Hematopoietic multipotent progenitor cell treated with erythropoietin and hydrocortisone succinate and interleukin-3 and kit ligand, for 15 days (in vitro differentiated cells): ENCODE measurements around the gene DNAJC16.
"Not testable (repeated sequence)": the region's sequence is repeated elsewhere in the genome, so short reads cannot be mapped to it uniquely, and the experiment has no call there.

Experiments
- DNase-seq: peaks from one replicate; pipeline ENCODE4 v3.0.0-alpha.2; 2015; ENCODE audit warnings: low spot score

DNAJC16 gene

GRCh38 chr1:15507278-15507677 is 19.4 kb upstream of the DNAJC16 start:
- no peak for DNase-seq

GRCh38 chr1:15508700-15509487 is 17.8 kb upstream of the DNAJC16 start:
- DNase-seq: peak; percentile 28

- DNase-seq: no peak
Observed at GRCh38 chr1:15509586-15509985, 17.1 kb upstream of the DNAJC16 start.

- DNase-seq: no peak
Observed at GRCh38 chr1:15510611-15511405, 15.8 kb upstream of the DNAJC16 start.

- no peak for DNase-seq
Observed at GRCh38 chr1:15513192-15513591, 13.5 kb upstream of the DNAJC16 start.

- DNase-seq: no peak
Observed at GRCh38 chr1:15513919-15514318, 12.7 kb upstream of the DNAJC16 start.

- DNase-seq: not testable (repeated sequence)
Observed at GRCh38 chr1:15514557-15514956, 12.1 kb upstream of the DNAJC16 start.

- no peak for DNase-seq
Observed at GRCh38 chr1:15515022-15515663, 11.5 kb upstream of the DNAJC16 start.

GRCh38 chr1:15519625-15520024 is 7.0 kb upstream of the DNAJC16 start:
- DNase-seq: no peak

- DNase-seq: not testable (repeated sequence)
Observed at GRCh38 chr1:15521206-15521906, 5.3 kb upstream of the DNAJC16 start.

- no peak for DNase-seq
Observed at GRCh38 chr1:15522551-15522950, 4.1 kb upstream of the DNAJC16 start.

- no peak for DNase-seq
Observed at GRCh38 chr1:15523104-15524020, 3.3 kb upstream of the DNAJC16 start.

GRCh38 chr1:15524021-15524282 is 2.7 kb upstream of the DNAJC16 start, which contains the start of gene CASP9:
TSS of gene CASP9 (minus strand) at chr1:15524215. CDS start at chr1:15524200, 15 bp downstream.
- DNase-seq: no peak

- peak; percentile 99 for DNase-seq
Observed at GRCh38 chr1:15524283-15525049, 2.2 kb upstream of the DNAJC16 start.

- peak; percentile 25 for DNase-seq
Observed at GRCh38 chr1:15525050-15526020, 1.3 kb upstream of the DNAJC16 start.

- DNase-seq: no peak
Observed at GRCh38 chr1:15526021-15526489, 593 bp upstream of the DNAJC16 start.

- no peak for DNase-seq
Observed at GRCh38 chr1:15531003-15531402, 4.4 kb downstream of the DNAJC16 start.

GRCh38 chr1:15531682-15532081 is 5.0 kb downstream of the DNAJC16 start:
- no peak for DNase-seq

- DNase-seq: no peak
Observed at GRCh38 chr1:15538771-15539170, 12.1 kb downstream of the DNAJC16 start.
